ENCODE results near the gene COQ10A. TPM values are rescaled to one million over a fixed set of nuclear protein-coding genes. Genes with fewer than 3 reads are reported as not detected.
A peak's percentile ranks its signal among the peaks of the same experiment; 100 is the strongest.

Gene COQ10A
- total RNA-seq, 1 experiment from 2014 or later: 24.2 TPM

- in situ Hi-C loops (cut with HindIII; ENCODE audit: low sequenced_read_pairs): no loop called here
- DNase-seq (ENCODE audit: low spot score): no peak
These were observed 37.5 kb downstream of the COQ10A start for GRCh38 chr12:56304276-56304675.

DNA sequence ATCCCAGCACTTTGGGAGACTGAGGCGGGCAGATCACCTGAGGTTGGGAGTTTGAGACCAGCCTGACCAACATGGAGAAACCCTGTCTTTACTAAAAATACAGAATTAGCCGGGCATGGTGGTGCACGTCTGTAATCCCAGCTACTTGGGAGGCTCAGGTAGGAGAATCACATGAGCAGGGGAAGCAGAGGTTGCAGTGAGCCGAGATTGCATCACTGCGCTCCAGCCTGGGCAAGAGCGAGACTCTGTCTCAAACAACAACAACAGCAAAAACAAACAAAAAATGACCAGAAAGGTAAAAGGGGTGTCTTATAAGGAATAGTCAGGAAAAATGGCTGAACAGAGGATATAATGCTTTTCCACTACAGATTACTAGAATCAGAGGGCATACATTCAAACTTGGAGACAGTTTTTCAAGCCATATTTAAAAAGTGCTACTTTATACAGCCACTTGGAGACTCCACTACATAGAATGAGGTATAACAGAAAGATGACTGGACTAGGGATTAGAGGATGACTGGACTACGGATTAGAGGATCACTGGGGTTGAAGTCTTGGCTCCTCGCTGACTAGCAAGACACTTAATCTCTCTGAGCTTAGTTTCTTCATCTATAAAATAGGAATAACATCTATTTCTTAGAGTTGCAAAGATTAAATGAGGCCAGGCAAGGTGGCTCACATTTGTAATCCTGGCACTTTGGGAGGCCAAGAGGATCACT is 38.3 kb downstream of the COQ10A start:
- DNase-seq (ENCODE audit: low spot score): no peak
- in situ Hi-C loops (cut with HindIII; ENCODE audit: low sequenced_read_pairs): no loop called here

- in situ Hi-C loops (cut with HindIII; ENCODE audit: low sequenced_read_pairs): no loop called here
- no peak for DNase-seq (ENCODE audit: low spot score)
These were observed 40.7 kb downstream of the COQ10A start for GRCh38 chr12:56307221-56307965.

- no peak for DNase-seq (ENCODE audit: low spot score)
- in situ Hi-C loops (cut with HindIII; ENCODE audit: low sequenced_read_pairs): no loop called here
These were observed 42.0 kb downstream of the COQ10A start for GRCh38 chr12:56308714-56309113.

GRCh38 chr12:56311003-56311402 is 44.3 kb downstream of the COQ10A start:
- in situ Hi-C loops (cut with HindIII; ENCODE audit: low sequenced_read_pairs): no loop called here

DNA sequence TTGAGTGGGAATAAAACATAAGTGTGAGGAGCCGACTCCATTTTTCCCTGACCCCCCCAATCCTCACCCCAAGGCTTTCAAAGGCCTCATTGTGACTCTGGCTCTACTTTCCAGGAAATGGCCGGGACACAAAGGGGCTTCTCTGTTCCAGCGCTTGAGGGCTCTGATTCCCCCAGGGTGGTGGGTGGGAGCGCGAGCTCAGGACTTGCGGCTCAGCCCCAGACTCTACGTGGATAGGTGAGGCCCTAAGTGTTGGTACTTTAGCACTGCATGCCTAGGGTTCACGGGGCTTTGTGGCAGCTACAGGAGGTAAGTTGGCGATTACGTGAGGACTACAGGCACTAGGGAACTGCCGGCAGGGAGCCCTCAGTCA is 48.5 kb downstream of the COQ10A start:
- no peak for DNase-seq (ENCODE audit: low spot score)
- in situ Hi-C loops (cut with HindIII; ENCODE audit: low sequenced_read_pairs): no loop called here

More at GRCh38 chr12:56311003-56311402, 44.3 kb downstream of the COQ10A start:
- DNase-seq (ENCODE audit: low spot score): no peak

GRCh38 chr12:56315622-56316473 is 49.1 kb downstream of the COQ10A start, which contains the start of gene CNPY2:
Gene CNPY2 (minus strand): TSS chr12:56315988. CDS start chr12:56315217, 771 bp downstream.
- DNase-seq (ENCODE audit: low spot score): peak; percentile 98
- in situ Hi-C loops (cut with HindIII; ENCODE audit: low sequenced_read_pairs): no loop called here

DNA sequence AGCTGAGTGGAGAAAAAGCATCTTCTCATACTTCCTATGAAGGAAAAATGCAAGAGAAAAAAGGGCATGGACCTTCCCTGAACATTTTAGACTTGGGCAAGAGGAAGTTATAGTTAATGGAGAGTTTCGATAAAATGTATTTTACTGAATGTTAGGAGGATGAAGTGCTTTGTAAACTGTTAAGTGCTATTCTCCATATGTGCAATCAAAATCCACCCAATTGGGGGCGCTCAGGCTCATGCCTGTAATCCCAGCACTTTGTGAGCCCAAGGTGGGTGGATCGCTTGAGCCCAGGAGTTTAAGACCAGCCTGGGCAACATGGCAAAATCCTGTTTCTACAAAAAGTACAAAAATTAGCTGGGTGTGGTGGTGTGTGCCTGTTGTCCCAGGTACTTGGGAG is 50.9 kb downstream of the COQ10A start:
- in situ Hi-C loops (cut with HindIII; ENCODE audit: low sequenced_read_pairs): no loop called here
- DNase-seq (ENCODE audit: low spot score): no peak

Other genes with a start within 250 kb of the COQ10A start
- 0.54 and 4.4 TPM in 2 replicates for gene IKZF4, start 245.9 kb upstream of the COQ10A start, total RNA-seq (2014; rRNA removed; shearing (Covaris generic))
- 1,383 and 1,581 TPM in 2 replicates for gene RPS26, start 225.0 kb upstream of the COQ10A start, total RNA-seq (2014; rRNA removed; shearing (Covaris generic))
- 4.3 and 17.4 TPM in 2 replicates for gene ERBB3, start 186.8 kb upstream of the COQ10A start, total RNA-seq (2014; rRNA removed; shearing (Covaris generic))
- gene PA2G4, start 162.4 kb upstream of the COQ10A start, total RNA-seq (2014; rRNA removed; shearing (Covaris generic)): 357 and 451 TPM in 2 replicates
- 3,225 and 5,126 TPM in 2 replicates for gene RPL41, start 150.3 kb upstream of the COQ10A start, total RNA-seq (2014; rRNA removed; shearing (Covaris generic))
- 2.9 and 3.3 TPM in 2 replicates for gene ZC3H10, start 148.7 kb upstream of the COQ10A start, total RNA-seq (2014; rRNA removed; shearing (Covaris generic))
- gene ESYT1, start 138.7 kb upstream of the COQ10A start, total RNA-seq (2014; rRNA removed; shearing (Covaris generic)): 108 and 114 TPM in 2 replicates
- 115 and 166 TPM in 2 replicates for gene MYL6B, start 114.4 kb upstream of the COQ10A start, total RNA-seq (2014; rRNA removed; shearing (Covaris generic))
- gene MYL6, start 108.6 kb upstream of the COQ10A start, total RNA-seq (2014; rRNA removed; shearing (Covaris generic)): 1,669 and 1,953 TPM in 2 replicates
- gene SMARCC2, start 77.5 kb upstream of the COQ10A start, total RNA-seq (2014; rRNA removed; shearing (Covaris generic)): 10.5 and 18.4 TPM in 2 replicates
- gene RNF41, start 45.0 kb upstream of the COQ10A start, total RNA-seq (2014; rRNA removed; shearing (Covaris generic)): 66.6 and 71.6 TPM in 2 replicates
- 20.2 and 33.0 TPM in 2 replicates for gene NABP2, start 42.6 kb upstream of the COQ10A start, total RNA-seq (2014; rRNA removed; shearing (Covaris generic))
- gene SLC39A5, start 36.9 kb upstream of the COQ10A start, total RNA-seq (2014; rRNA removed; shearing (Covaris generic)): not detected in 2 replicates
- 6.2 and 9.0 TPM in 2 replicates for gene ANKRD52, start 8.6 kb upstream of the COQ10A start, total RNA-seq (2014; rRNA removed; shearing (Covaris generic))
- 56.9 and 64.5 TPM in 2 replicates for gene CS, start 33.4 kb downstream of the COQ10A start, total RNA-seq (2014; rRNA removed; shearing (Covaris generic))
- 153 and 218 TPM in 2 replicates for gene CNPY2, start 49.0 kb downstream of the COQ10A start, total RNA-seq (2014; rRNA removed; shearing (Covaris generic))
- 16.9 and 18.0 TPM in 2 replicates for gene PAN2, start 67.1 kb downstream of the COQ10A start, total RNA-seq (2014; rRNA removed; shearing (Covaris generic))
- gene IL23A, start 71.9 kb downstream of the COQ10A start, total RNA-seq (2014; rRNA removed; shearing (Covaris generic)): 1.3 and 5.3 TPM in 2 replicates
- gene STAT2, start 93.2 kb downstream of the COQ10A start, total RNA-seq (2014; rRNA removed; shearing (Covaris generic)): 25.6 and 26.9 TPM in 2 replicates
- not detected in 2 replicates for gene APOF, start 95.9 kb downstream of the COQ10A start, total RNA-seq (2014; rRNA removed; shearing (Covaris generic))
- 33.3 and 37.4 TPM in 2 replicates for gene TIMELESS, start 182.5 kb downstream of the COQ10A start, total RNA-seq (2014; rRNA removed; shearing (Covaris generic))
- not detected in 2 replicates for gene MIP, start 187.7 kb downstream of the COQ10A start, total RNA-seq (2014; rRNA removed; shearing (Covaris generic))
- gene SPRYD4, start 201.6 kb downstream of the COQ10A start, total RNA-seq (2014; rRNA removed; shearing (Covaris generic)): 2.5 and 2.8 TPM in 2 replicates
- gene GLS2, start 221.2 kb downstream of the COQ10A start, total RNA-seq (2014; rRNA removed; shearing (Covaris generic)): 0.12 and 1.2 TPM in 2 replicates